ENCODE data around the gene ZFHX3. TPM values are rescaled to one million over a fixed set of nuclear protein-coding genes. Genes with fewer than 3 reads are reported as not detected.

Gene ZFHX3
- total and polyA plus RNA-seq, 2 donors (not counting 3 experiments of a cell fraction or from before 2014, with no cell fraction given), result 3.7 to 18.8 TPM

DNA sequence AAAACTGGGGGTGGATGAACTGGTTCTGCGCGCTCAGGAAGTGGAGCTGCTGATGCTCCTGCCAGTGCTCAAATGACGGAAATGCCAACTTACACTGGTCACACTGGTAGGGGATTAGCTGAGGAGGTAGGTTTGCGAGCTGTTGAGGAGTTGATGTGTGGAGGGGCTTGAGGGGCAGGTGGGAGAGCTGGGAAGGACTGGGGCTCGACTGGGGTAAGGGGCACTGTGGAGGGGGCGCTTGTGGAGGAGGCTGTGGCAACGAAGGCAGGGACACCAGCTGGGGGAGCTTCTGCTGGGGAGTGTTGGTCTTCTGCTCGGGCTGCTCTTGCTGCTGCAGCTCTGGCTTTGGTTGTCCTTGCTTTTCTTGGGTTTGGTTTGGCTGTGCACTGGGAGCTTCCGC is 252.9 kb downstream of the ZFHX3 start:
- intact Hi-C loops (cut with micrococcal nuclease) (no loop called here), dilution Hi-C loops (cut with MboI; ENCODE audit: extremely low pct_ligation_motif_present, low sequenced_read_pairs) (no loop called here)
- POLR2A ChIA-PET, result no interaction called here
- Histone ChIP-seq H3K4me3 (replicated peaks in 1 of 3; ENCODE audit: insufficient read depth in 1 of 3, low read depth in 1 of 3, low read length in 3 of 3) (no peak overlapping the region), H3K9ac (replicated peaks; ENCODE audit: extremely low read depth, insufficient read depth, low read length) (no peak overlapping the region), H3K4me1 (ENCODE audit: control insufficient read depth, extremely low read depth, insufficient read depth, low read length) (no peaks in the 10 kb centered on the region), H3K79me2 (ENCODE audit: control insufficient read depth, insufficient read depth, low read length) (no peaks in the 10 kb centered on the region), H3K9me3 (replicated peaks; ENCODE audit: control insufficient read depth, insufficient read depth, low read length) (no peaks in the 10 kb centered on the region), H3K4me2 (ENCODE audit: insufficient read depth, low read length) (no peak overlapping the region), H2AFZ (ENCODE audit: low read depth, low read length) (no peak overlapping the region), H4K20me1 (replicated peaks; ENCODE audit: control insufficient read depth, extremely low read depth, insufficient read depth, low read length) (no peaks in the 10 kb centered on the region), H3K9me1 (replicated peaks; ENCODE audit: control insufficient read depth, extremely low read depth, insufficient read depth, low read length) (no peaks in the 10 kb centered on the region), H3K27ac (ENCODE audit: insufficient read depth, low read depth, low read length) (no peak overlapping the region), H3K36me3 (ENCODE audit: control insufficient read depth in 2 of 2, extremely low read depth in 1 of 2, insufficient read depth in 2 of 2, low read length in 2 of 2) (peaks cover 3 to 31% of the 10 kb centered on the region in 2 experiments), H3K27me3 (ENCODE audit: control insufficient read depth in 2 of 2, insufficient read depth in 2 of 2, low read length in 2 of 2) (no peaks in the 10 kb centered on the region)
- FAIRE-seq, result no peak
- BruUV-seq (replicated peaks), result no TSS peak
- no peak for DNase-seq (ENCODE audit: low read depth, low spot score)
- CTCF ChIA-PET, result interaction anchor here (0.9 to 1.7 kb wide), 3 partner anchors 38 to 553 kb away, joined by 3 to 7 read pairs (median 3); no protein-coding TSS in a partner anchor
- no peak for TF ChIP-seq MYC (IDR thresholded peaks at IDR 0.05; ENCODE audit: low read depth, low read length)
- no peak for TF ChIP-seq GATA2 (IDR thresholded peaks at IDR 0.05; ENCODE audit: insufficient read depth, insufficient read length, low read depth, low read length)
- TF ChIP-seq POLR2AphosphoS5 (IDR thresholded peaks at IDR 0.05; ENCODE audit: insufficient read depth, low read depth, low read length), result no peak
- no peak for TF ChIP-seq FOS (IDR thresholded peaks at IDR 0.05; ENCODE audit: borderline replicate concordance, insufficient read depth, low read length)

- no peak overlapping the region for H2AFZ ChIP-seq (ENCODE audit: low read depth, low read length)
- FAIRE-seq, result no peak
- H3K79me2 ChIP-seq (ENCODE audit: control insufficient read depth, insufficient read depth, low read length), result no peaks in the 10 kb centered on the region
- no peak for TF ChIP-seq POLR2A (IDR thresholded peaks at IDR 0.05; ENCODE audit: low read depth, low read length)
- no peak for TF ChIP-seq FOS (IDR thresholded peaks at IDR 0.05; ENCODE audit: borderline replicate concordance, insufficient read depth, low read length)
- no peak for TF ChIP-seq POLR2AphosphoS5 (IDR thresholded peaks at IDR 0.05; ENCODE audit: insufficient read depth, low read depth, low read length)
- TF ChIP-seq, protein P1, sequence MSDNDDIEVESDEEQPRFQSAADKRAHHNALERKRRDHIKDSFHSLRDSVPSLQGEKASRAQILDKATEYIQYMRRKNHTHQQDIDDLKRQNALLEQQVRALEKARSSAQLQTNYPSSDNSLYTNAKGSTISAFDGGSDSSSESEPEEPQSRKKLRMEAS (IDR thresholded peaks at IDR 0.05; ENCODE audit: insufficient read depth, insufficient read length), result no peak
- no peak for TF ChIP-seq GATA2 (IDR thresholded peaks at IDR 0.05; ENCODE audit: insufficient read depth, insufficient read length, low read depth, low read length)
- TF ChIP-seq CTCF (IDR thresholded peaks at IDR 0.05; ENCODE audit: extremely low read depth in 1 of 2, insufficient read depth in 1 of 2, low read depth in 1 of 2, low read length in 2 of 2), result no peak
- no peak for TF ChIP-seq EZH2 (IDR thresholded peaks at IDR 0.05; ENCODE audit: borderline replicate concordance, low read depth, low read length, severe bottlenecking)
- no peak for TF ChIP-seq JUN (IDR thresholded peaks at IDR 0.05; ENCODE audit: borderline replicate concordance, insufficient read depth, insufficient read length, low read depth)
- no peak for TF ChIP-seq MYC (IDR thresholded peaks at IDR 0.05; ENCODE audit: low read depth, low read length)
- dilution Hi-C loops (cut with MboI; ENCODE audit: extremely low pct_ligation_motif_present, low sequenced_read_pairs) (no loop called here), intact Hi-C loops (cut with micrococcal nuclease) (no loop called here)
- ChIA-PET POLR2A (no interaction called here), CTCF (no interaction called here)
- BruUV-seq (replicated peaks), result no TSS peak
- no peaks in the 10 kb centered on the region for H3K27me3 ChIP-seq (ENCODE audit: control insufficient read depth in 2 of 2, insufficient read depth in 2 of 2, low read length in 2 of 2)
- no peaks in the 10 kb centered on the region for H3K4me1 ChIP-seq (ENCODE audit: control insufficient read depth, extremely low read depth, insufficient read depth, low read length)
- H4K20me1 ChIP-seq (replicated peaks; ENCODE audit: control insufficient read depth, extremely low read depth, insufficient read depth, low read length), result no peaks in the 10 kb centered on the region
- no peak for DNase-seq (ENCODE audit: low read depth, low spot score)
- H3K4me2 ChIP-seq (ENCODE audit: insufficient read depth, low read length), result no peak overlapping the region
- H3K9me3 ChIP-seq (replicated peaks; ENCODE audit: control insufficient read depth, insufficient read depth, low read length), result no peaks in the 10 kb centered on the region
- no peaks in the 10 kb centered on the region for H3K9me1 ChIP-seq (replicated peaks; ENCODE audit: control insufficient read depth, extremely low read depth, insufficient read depth, low read length)
- no peak overlapping the region for H3K9ac ChIP-seq (replicated peaks; ENCODE audit: extremely low read depth, insufficient read depth, low read length)
- H3K4me3 ChIP-seq (replicated peaks in 1 of 3; ENCODE audit: insufficient read depth in 1 of 3, low read depth in 1 of 3, low read length in 3 of 3), result no peak overlapping the region
- H3K27ac ChIP-seq (ENCODE audit: insufficient read depth, low read depth, low read length), result no peak overlapping the region
- H3K36me3 ChIP-seq (ENCODE audit: control insufficient read depth in 2 of 2, extremely low read depth in 1 of 2, insufficient read depth in 2 of 2, low read length in 2 of 2), result peaks cover 5 to 30% of the 10 kb centered on the region in 2 experiments
Observed at GRCh38 chr16:72794319-72794718, 253.6 kb downstream of the ZFHX3 start.

Data from endothelial cell of umbilical vein (primary cell).